T follicular helper cell (primary cell): ENCODE results near the gene WDR88.
"Not testable (repeated sequence)": the region's sequence is repeated elsewhere in the genome, so short reads cannot be mapped to it uniquely, and the experiment has no call there.

ENCODE experiments used
- DNase-seq: peaks from one replicate; pipeline ENCODE4 v3.0.0-alpha.2; 2020; ENCODE audit warnings: low read depth

Gene WDR88

DNA sequence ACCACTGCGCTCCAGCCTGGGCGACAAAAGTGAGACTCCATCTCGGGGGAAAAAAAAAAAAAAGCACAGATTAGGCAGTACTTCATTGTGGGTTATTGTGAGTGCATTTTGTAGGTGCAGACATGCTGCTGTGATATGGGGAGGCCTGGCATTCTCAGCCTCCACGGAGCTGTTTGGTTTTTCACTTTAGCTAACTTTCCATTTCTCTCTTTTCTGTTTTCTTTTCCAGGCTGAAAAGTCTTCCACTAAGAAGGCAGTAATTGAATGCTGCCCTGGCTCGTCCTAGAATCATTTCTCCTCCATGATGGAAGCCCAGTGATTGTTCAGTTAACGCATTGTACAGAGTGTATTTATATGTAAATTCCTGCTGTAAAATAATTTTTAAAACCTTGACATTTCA lies 2.0 kb upstream of the WDR88 start:
- no peak for DNase-seq

DNA sequence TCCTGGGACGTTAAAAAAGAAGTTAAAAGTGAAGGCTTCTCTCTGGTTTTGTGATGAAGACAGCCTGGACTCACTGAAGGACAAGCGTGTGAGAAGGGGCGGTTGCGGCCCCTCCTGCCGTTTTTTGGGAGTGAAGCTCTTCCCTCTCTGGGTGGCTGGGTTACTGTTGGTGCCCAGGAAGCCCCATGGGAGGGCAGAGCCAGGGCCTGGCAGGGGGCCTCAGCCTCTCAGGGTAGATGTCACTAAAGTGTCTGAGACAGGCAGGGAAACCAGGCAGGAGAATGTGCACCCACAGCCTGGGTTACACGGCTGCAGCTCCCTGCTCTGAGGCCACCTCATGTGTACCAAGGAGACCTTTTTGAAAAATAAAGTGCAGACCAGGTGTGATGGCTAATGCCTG lies 1.5 kb upstream of the WDR88 start:
- DNase-seq: no peak

DNA sequence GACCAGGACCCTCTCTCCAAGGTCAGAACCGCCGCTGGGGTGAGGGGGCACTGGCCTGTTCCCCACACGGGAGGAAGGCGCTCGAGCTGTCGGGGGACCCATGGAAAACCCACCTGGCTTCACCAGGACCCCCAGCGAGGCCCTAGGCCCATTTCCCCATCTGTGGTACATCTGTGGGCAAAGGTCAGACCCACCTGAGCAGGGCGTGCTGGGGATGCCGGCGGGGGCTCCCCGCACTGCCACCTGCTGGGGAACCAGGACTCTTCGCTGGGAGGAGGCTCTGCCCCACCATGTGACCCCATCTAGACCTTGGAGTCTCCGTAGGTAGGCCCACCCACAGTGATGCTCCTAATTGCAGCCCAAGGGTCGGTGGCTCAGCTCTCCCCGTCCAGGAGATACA lies 511 bp downstream of the WDR88 start:
- no peak for DNase-seq

DNA sequence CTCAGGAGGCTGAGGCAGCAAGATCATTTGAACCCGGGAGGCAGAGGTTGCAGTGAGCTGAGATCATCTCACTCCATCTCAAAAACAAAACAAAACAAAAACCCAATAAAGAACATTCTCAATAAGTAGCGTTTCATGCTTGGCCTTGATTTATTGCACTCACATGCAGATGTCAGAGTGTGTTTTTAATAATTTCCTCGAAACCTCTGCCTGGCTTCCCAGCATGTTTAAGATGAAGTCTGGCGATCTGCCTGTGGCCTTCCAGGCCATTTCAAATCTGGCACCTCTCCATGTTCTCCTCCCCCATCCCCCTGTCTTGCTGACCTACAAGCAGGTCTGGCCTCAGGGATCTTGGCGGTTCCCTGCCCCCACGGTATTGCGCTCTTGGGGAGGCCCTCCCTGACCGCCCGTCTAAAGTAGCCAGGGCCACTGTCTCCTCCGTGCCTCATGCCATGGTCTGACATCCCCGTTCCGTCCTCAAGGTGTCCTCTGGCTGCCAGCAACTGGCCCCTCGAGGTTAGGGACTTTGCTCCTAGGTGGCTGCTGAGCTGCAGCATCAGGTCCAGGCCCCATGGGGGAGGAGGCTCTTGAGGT lies 1.6 kb downstream of the WDR88 start:
- no peak for DNase-seq

DNA sequence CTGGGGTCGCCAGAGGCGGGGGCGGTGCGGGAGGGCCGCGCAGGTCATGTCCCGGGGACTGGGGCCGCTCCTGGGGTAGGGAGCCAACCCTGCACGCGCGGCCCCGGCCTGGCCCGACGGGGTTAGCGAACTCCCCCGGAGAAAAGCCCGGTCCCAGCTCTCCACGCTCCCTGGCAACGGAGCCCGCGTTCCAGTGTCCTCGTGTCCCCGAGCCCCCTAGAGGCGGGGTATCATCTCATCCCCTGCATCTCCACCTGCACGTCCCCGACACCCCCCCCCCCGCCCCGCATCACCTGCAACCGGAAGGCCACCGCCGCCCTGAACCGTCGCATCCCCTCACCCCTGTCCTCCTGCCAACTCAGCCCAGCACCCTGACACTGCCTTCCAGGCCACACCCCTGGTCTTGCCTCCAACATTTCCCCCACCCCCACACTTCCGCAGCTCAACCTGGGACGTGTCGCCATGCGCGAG lies 2.7 kb downstream of the WDR88 start:
- peak; percentile 2 for DNase-seq

DNA sequence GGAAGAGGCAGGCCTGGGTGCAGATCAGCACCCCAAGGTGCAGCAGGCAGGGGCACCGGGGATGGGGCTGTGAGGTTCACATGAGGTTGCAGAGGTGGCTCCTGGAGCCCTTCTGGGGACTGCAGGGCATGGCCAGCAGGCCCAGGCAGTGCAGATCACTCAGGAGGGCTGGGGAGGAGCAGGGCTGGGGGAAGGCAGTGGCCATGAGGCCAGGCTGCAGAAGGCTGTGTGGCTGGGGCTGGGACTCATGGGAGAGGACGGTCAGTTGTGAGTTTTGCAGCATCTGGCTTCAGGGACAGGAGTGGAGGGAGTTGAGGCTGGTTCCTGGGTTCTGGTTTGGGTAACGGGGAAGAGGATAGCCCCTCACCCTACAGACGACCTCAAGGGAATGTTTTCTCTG lies 7.3 kb downstream of the WDR88 start:
- DNase-seq: no peak

DNA sequence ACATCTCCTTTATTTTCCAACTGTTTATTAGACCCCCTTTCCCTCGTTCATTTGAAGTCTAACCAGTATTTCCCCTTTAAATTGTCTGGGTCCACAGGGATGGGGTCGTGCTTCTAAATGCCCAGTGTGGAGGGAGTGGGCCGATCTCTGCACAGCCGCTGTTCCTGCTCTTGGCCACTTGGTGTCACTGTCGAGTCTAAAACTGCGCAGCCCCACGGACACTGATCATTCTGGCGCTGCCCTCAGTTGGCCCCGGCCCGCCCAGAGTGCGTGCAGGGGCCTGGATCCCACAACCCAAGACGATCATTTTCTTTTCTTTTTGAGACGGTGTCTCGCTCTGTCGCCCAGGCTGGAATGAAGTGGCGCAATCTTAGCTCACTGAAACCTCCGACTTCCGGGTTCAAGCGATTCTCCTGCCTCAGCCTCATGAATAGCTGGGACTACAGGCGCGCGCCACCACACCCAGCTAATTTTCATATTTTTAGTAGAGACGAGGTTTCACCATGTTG lies 12.0 kb downstream of the WDR88 start:
- DNase-seq: peak; percentile 38

DNA sequence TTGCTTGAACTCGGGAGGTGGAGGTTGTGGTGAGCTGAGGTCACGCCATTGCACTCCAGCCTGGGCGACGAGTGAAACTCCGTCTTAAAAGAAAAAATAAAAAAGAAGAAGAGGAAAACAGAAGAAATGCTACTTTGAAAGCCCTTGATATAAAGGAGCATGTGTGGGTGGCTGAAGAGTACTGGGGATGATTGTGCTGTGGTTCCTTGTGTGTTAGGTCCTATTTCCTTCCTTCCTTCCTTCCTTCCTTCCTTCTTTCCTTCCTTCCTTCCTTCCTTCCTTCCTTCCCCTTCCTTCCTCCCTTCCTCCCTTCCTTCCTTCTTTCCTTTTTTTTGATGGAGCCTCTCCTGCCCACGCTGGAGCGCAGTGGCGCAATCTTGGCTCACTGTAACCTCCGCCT lies 14.3 kb downstream of the WDR88 start:
- DNase-seq: no peak

DNA sequence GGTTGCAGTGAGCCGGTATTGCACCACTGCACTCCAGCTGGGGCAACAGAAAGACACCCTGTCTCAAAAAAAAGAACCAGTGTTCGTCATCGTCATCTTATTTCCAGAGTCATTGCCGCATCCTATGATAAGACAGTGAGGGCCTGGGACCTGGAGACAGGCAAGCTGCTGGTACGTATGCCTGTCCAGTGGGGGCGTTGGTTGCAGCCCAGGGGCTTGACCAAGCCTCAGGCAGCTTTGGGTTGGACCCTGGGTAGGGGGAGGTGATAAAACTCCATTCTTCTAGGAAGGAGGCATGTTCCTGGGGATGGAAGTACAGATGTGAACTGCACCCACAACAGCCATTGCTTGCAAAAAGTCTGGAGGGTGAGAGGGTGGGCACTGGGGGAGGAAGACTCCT lies 15.6 kb downstream of the WDR88 start:
- no peak for DNase-seq

DNA sequence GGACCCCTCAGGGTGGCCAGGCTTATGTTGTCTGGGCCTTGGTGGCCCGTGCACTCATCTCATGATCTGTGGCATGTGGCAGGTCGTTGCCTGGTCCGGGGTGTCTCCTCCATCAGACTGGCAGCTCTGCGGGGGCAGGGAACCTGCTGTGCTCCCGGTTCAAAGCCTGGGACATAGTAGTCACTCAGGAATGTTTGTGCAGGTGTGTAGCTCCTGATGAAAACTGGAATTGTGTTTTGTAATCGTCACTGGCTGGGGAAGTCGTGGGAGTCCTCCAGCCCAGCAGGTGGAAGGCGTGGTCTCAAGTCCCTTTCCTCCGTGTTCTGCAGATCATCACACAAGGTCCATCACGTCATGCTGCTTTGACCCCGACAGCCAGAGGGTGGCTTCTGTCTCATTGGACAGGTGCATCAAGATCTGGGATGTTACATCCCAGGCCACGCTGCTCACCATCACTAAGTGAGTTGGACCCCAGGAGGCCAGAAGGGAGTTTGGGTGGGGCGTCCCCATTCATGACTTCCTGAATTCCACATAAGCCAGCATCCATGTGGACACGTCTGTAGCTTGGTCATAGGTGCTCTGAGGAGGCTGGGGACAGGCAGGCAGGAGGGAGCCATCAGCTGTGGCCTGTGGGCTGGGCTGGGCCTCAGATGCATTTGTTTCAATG lies 19.1 kb downstream of the WDR88 start:
- DNase-seq: no peak

DNA sequence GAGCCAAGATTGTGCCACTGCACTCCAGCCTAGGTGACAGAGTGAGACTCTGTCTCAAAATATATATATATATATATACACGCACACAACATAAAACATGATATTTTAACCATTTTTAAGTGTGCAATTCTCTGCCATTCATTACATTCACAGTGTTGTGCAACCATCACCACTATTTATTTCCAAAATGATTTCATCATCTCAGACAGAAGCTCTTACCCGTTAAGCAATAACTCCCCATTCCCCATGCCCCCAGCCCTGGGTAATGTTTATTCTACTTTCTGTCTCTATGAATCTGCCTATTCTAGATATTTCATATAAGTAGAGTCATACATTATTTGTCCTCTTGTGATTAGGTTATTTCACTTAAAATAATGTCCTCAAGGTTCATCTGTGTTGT lies 20.3 kb downstream of the WDR88 start:
- no peak for DNase-seq

DNA sequence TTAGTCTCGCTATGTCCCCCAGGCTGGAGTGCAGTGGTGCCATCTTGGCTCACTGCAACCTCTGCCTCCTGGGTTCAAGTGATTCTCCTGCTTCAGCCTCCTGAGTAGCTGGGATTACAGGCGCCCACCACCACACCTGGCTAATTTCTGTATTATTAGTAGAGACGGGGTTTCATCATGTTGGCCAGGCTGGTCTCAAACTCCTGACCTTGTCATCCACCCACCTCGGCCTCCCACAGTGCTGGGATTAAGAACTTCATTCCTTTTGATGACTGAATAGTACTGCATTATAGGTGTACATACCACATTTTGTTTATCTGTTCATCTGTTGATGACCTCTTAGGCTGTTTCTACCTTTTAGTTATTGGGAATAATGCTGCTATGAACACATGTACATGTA lies 20.7 kb downstream of the WDR88 start:
- not testable (repeated sequence) for DNase-seq

DNA sequence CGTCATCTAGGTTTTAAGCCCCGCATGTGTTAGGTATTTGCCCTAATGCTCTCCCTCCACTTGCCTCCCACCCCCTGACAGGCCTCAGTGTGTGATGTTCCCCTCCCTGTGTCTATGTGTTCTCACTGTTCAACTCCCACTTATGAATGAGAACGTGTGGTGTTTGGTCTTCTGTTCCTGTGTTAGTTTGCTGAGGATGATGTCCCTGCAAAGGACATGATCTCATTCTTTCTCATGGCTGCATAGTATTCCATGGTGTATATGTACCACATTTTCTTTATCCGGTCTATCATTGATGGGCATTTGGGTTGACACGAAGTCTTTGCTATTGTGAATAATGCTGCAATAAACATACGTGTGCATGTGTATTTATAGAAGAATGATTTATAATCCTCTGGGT lies 22.4 kb downstream of the WDR88 start:
- DNase-seq: not testable (repeated sequence)

DNA sequence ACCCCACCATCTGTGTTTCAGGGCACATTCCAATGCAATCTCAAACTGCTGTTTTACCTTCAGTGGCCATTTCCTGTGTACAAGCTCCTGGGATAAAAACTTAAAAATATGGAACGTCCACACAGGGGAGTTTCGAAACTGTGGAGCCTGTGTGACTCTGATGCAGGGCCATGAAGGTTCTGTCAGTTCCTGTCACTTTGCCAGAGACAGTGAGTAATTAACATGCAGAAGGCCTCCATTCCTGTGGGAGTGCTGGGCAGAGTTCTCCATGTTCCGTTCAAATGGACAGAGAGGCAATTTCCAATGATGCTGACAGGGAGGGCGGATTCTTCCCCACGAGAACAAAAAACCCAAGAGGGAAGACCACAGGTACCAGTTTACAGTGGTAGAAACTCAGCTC lies 24.4 kb downstream of the WDR88 start:
- DNase-seq: no peak

DNA sequence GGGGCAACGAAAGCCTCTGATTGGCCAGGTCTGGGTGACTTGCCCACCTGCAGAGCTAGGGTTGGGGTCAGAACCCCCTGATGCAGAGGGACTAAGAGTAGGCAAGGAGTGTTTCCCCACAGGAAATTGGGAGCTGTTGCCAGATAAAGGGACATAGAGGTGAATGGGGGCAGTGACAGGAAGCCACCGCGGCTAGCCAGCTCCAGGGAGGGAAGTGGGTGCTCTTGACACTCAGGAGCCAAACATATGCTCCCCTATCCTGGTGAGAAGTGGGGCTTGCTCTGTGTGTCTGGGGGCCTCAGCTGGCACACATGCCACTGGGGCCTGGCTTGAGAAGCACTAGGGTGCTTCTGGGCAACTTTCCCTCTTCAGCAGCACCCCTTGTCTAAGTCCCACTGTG lies 26.0 kb downstream of the WDR88 start:
- no peak for DNase-seq

DNA sequence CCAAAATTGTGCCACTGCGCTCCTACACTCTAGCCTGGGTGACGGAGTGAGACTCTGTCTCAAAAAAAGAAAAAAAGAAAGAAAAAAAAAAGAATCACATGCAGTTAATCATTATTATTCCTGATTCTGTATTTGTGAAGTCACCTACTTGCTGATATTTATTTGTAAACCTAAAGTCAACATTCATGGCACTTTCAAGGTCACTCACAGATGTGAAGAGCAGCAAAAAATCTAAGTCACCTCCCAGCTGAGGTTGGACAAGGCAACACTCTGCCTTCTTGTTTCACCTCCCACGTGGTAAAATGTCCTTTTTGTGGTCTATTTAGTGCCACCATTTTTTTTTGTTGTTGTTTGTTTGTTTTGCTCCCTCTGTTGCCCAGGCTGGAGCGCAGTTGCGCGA lies 26.5 kb downstream of the WDR88 start:
- no peak for DNase-seq

DNA sequence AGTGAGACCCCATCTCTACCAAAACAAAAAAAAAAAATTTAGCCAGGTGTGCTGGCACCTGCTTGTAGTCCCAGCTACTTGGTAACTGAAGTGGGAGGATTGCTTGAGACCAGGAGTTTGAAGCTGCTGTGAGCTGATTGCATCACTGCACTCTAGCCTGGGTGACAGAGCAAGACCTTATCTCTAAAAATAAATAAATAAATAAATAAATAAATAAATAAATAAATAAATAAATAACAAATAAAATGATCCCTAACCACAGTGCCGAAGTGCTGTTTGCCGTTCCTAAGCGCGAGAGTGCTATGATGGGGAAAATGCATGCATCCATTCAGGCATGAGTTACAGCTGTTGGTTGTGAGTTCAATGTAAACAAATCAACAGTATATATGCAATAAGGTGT lies 27.2 kb downstream of the WDR88 start:
- DNase-seq: no peak

DNA sequence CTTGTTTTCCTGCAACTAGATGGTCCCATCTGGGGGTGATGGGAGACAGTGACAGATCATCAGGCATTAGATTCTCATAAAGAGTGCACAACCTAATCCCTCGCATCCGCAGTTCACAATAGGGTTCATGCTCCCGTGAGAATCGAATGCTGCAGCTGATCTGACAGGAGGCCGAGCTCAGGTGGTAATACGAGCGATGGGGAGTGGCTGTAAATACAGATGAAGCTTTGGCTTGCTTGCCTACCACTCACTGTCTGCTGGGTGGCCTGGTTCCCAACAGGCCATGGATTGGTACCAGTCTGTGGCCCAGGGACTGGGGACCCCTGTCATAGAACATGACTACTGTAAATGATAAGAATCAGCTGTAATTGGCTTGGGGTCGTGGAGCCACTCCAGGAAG lies 28.0 kb downstream of the WDR88 start:
- DNase-seq: no peak

DNA sequence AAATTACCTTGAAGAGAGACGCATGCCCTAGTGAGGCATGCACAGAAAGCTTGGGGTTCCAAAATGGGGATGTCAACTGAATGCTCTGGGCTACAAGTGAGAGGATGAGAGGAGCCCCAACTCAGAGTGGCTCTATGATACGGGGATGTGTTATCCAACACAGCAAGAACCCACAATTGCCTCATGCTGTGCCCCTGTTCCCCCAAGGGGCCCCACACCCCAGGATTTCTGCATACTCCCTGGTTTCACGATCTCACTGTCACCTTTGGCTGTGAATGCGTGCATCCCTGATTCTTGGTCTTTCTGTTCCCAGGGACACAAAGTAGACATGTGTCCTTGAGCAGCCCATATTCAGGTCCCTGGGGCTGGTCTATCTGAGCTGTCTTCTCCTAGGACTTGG lies 29.3 kb downstream of the WDR88 start:
- no peak for DNase-seq

DNA sequence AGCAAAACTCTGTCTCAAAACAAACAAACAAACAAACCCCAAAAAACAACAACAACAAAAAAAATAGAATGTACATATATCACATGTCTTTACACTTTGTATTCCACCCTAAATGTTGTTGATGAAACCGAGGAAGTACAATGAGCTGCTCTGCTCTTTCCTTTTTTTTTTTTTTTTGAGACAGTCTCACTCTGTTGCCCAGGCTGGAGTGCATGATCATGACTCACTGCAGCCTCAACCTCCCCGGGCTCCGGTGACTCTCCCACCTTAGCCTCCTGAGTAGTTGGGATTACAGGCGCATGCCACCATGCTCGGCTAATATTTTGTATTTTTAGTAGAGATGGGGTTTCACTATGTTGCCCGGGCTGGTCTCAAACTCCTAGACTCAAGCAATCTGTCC lies 31.6 kb downstream of the WDR88 start:
- no peak for DNase-seq

DNA sequence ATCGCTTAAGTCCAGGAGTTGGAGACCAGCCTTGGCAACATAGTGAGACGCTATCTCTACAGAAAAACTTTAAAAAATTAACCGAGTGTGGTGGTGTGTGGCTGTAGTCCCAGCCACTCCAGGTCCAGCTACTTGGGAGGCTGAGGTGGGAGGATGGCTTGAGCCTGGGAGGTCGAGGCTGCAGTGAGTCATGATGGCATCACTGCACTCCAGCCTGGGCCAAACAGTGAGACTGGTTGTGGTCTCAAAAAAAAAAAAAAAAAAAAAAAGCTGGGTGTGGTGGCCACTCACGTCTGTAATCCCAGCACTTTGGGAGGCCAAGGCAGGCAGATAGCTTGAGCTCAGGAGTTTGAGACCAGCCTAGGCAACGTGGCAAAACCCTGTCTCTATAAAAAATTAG lies 34.1 kb downstream of the WDR88 start:
- DNase-seq: not testable (repeated sequence)

DNA sequence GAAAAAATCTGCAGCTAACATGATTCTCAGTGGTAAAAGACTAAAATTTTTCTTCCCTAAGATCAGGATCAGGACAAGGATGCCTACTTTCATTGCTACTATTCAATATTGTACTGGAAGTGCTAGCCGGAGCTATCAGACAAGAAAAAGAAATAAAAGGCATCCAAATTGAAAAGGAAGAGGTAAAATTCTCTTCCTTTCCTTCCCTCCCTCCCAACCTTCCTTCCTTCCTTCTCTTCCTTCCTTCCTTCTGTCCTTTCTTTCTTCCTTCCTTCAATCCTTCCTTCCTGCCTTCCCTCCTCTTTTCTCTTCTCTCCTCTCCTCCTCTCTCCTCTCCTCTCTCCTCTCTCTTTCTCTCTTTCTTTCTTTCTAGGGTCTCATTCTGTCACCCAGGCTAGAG lies 35.5 kb downstream of the WDR88 start:
- DNase-seq: no peak

DNA sequence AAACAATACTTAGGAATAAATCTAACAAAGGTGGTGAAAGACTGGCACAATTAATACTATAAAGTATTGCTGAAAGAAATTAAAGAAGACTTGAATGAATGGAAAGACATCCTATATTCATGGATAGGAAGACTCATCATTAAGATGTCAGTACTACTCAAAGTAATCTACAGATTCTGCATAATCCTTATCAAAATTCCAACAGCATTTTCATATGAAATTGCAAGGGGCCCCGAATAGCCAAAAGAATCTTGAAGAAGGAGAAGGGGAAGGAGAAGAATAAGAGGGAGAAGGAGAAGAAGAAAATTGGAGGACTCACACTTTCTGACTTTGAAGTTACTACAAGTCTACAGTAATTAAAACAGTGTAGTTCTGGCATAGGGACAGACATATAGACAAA lies 36.6 kb downstream of the WDR88 start:
- no peak for DNase-seq

DNA sequence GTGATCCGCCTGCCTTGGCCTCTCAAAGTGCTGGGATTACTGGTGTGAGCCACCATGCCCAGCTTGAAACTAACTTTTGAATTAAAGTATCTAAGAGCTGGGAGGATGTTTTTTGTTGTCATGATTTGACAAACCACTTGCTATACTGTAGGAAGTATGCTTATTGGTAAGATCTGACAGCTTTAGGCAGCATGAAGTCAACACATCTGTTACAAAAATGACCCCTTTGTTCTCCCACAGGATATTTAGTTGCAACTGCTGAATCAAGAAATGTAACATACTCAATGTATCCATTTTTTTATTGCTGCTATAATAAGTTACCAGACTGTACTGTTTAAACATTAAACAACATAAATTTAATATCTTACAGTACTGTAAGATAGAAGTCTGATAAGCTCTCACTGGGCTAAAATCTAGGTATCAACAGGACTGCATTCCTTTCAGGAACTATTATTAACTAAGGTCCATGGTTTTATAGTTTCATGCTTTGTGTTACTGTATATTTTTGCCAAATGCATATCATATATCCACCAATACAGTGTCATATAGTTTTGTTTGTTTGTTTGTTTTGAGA lies 39.4 kb downstream of the WDR88 start:
- no peak for DNase-seq
